CD8-positive, alpha-beta memory T cell (primary cell): ENCODE data around the gene NAT16. TPM values are rescaled to one million over a fixed set of nuclear protein-coding genes. Genes with fewer than 3 reads are reported as not detected.
A peak's percentile ranks its signal among the peaks of the same experiment; 100 is the strongest.

Experiments
- CTCF ChIA-PET: fragments of 350-600 bp; sonication (Branson Sonifier 250); formaldehyde crosslinking; loops from one replicate; lab custom pipeline; 2021; ENCODE audit warnings: antibody characterized with exemption; lab: Charles Lee
- POLR2A ChIA-PET: fragments of 350-600 bp; sonication (Branson Sonifier 250); formaldehyde crosslinking; loops from one replicate; lab custom pipeline; 2021; ENCODE audit warnings: antibody characterized with exemption; lab: Charles Lee
- DNase-seq, 5 donors: peaks; one replicate each; pipeline versions ENCODE4 v3.0.0 to v3.0.0-alpha.2; 2020 to 2022; ENCODE audit warnings: mixed read lengths in 1 of 5
- H3K27ac ChIP-seq: one replicate; pipeline ENCODE4 v1.7.0; 2013; ENCODE audit warnings: low read depth, mild to moderate bottlenecking, low read length, moderate library complexity
- H3K27me3 ChIP-seq: 2 replicates; pipeline ENCODE4 v1.7.0; 2013; ENCODE audit warnings: low read length, mild to moderate bottlenecking; ENCODE audit not compliant: insufficient read depth, poor library complexity, severe bottlenecking
- H3K36me3 ChIP-seq: 2 replicates; pipeline ENCODE4 v1.7.0; 2013; ENCODE audit warnings: mild to moderate bottlenecking, low read length, moderate library complexity; ENCODE audit not compliant: insufficient read depth
- H3K4me1 ChIP-seq: 2 replicates; pipeline ENCODE4 v1.7.0; 2013; ENCODE audit warnings: mild to moderate bottlenecking, low read length, moderate library complexity; ENCODE audit not compliant: insufficient read depth
- H3K4me3 ChIP-seq: 2 replicates; pipeline ENCODE4 v1.7.0; 2013; ENCODE audit warnings: mild to moderate bottlenecking, low read length
- H3K9me3 ChIP-seq: 2 replicates; pipeline ENCODE4 v1.7.0; 2013; ENCODE audit warnings: mild to moderate bottlenecking, low read length
- H3K27ac Mint-ChIP-seq, 8 donors: one replicate each; pipeline ENCODE4 v1.8.0; 2020 to 2021; ENCODE audit warnings: mixed read lengths in 8 of 8, mild to moderate bottlenecking in 6 of 8, inconsistent platforms in 3 of 8, moderate library complexity in 3 of 8
- H3K27me3 Mint-ChIP-seq, 2 donors: one replicate each; pipeline ENCODE4 v1.8.0; 2020 to 2021; ENCODE audit warnings: mixed read lengths in 2 of 2, mild to moderate bottlenecking in 1 of 2, moderate library complexity in 1 of 2
- H3K36me3 Mint-ChIP-seq, 3 donors: one replicate each; pipeline ENCODE4 v1.8.0; 2020 to 2021; ENCODE audit warnings: mixed read lengths in 3 of 3, inconsistent platforms in 1 of 3, mild to moderate bottlenecking in 1 of 3
- H3K4me1 Mint-ChIP-seq, 3 donors: one replicate each; pipeline ENCODE4 v1.8.0; 2020 to 2021; ENCODE audit warnings: mixed read lengths in 3 of 3, inconsistent platforms in 1 of 3, mild to moderate bottlenecking in 1 of 3
- H3K4me3 Mint-ChIP-seq, 7 donors: one replicate each; pipeline ENCODE4 v1.8.0; 2020 to 2021; ENCODE audit warnings: mixed read lengths in 7 of 7, mild to moderate bottlenecking in 6 of 7, moderate library complexity in 4 of 7, inconsistent platforms in 2 of 7
- H3K9me3 Mint-ChIP-seq, 5 donors: one replicate each; pipeline ENCODE4 v1.8.0; 2020 to 2022; ENCODE audit warnings: mixed read lengths in 5 of 5, mild to moderate bottlenecking in 3 of 5, moderate library complexity in 2 of 5, inconsistent platforms in 1 of 5
- polyA plus RNA-seq: library from polyadenylated mRNA; unstranded; fragments of 300-500 nt; fragmentation: Illumina TruSeq; gene quantifications from one replicate; pipeline ENCODE4 v1.2.3, GENCODE V29; 2021
- total RNA-seq, 2 experiments: library from RNA; stranded (reverse); gene quantifications; one replicate each; pipeline ENCODE4 v1.2.3, GENCODE V29; 2021

NAT16 gene
- total and polyA plus RNA-seq, 3 experiments from 2014 or later, result not detected

DNA sequence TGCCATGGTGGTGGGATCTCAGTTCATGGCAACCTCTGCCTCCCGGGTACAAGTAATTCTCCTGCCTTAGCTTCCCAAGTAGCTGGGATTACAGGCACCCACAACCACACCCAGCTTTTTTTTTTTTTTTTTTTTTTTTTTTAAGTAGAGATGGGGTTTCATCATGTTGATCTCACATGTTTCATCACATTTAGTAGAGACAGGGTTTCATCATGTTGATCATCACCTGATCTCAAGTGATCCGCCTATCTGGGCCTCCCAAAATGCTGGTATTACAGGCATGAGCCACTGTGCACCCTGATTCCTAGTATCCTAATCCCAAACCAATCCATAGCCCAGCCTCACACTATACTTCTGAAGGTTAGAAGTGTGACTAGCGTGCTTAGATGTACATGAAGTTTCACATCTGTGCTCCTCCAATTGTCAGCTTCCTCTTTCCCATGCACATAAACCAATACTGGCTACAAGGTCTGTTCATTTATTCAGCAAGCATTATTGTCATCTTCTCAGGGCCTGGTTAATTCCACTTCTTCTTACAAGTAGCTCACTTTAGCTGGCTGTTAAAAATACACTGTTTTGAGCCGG is 6.8 kb upstream of the NAT16 start:
- ChIA-PET CTCF (interaction anchor here (1.2 to 1.5 kb wide), 2 partner anchors 12 to 95 kb away, joined by 3 to 4 read pairs; no protein-coding TSS in a partner anchor), POLR2A (interaction anchor here (0.6 to 0.7 kb wide), 2 partner anchors 9 to 14 kb away, joined by 3 to 9 read pairs; no protein-coding TSS in a partner anchor)
- Mint-ChIP-seq H3K27ac (peak overlapping the region in 1 of 8 donors; percentile 26), H3K4me1 (peaks cover 0 to 5% (median 3%) of the 10 kb centered on the region in 3 donors), H3K36me3 (no peaks in the 10 kb centered on the region), H3K4me3 (no peak overlapping the region), H3K9me3 (no peaks in the 10 kb centered on the region), H3K27me3 (peaks cover 19 to 27% of the 10 kb centered on the region in 2 donors)
- Histone ChIP-seq H3K27ac (no peak overlapping the region), H3K4me3 (no peak overlapping the region), H3K27me3 (peaks cover 1% of the 10 kb centered on the region), H3K9me3 (no peaks in the 10 kb centered on the region), H3K4me1 (no peaks in the 10 kb centered on the region), H3K36me3 (no peaks in the 10 kb centered on the region)
- DNase-seq, result no peak

DNA sequence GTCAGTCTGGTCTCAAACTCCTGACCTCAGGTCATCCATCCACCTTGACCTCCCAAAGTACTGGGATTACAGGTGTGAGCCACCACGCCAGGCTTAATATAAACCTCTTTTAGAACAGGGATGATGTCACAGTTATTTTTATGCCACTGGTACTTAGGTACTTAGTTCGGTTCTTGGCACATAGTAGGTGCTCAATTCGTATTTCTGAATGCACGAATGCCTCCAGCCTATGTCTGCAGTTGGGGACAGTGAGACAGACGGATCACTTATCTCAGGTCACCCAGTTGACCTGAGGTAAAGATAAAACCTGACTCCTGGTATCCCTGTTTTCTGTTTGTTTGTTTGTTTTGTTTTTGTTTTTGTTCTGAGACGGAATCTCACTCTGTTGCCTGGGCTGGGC is 6.1 kb upstream of the NAT16 start:
- Histone ChIP-seq H3K4me3 (no peak overlapping the region), H3K4me1 (no peaks in the 10 kb centered on the region), H3K27ac (no peak overlapping the region), H3K36me3 (no peaks in the 10 kb centered on the region), H3K27me3 (peaks cover 3% of the 10 kb centered on the region), H3K9me3 (no peaks in the 10 kb centered on the region)
- H3K27me3 Mint-ChIP-seq, result peaks cover 20 to 29% of the 10 kb centered on the region in 2 donors
- CTCF ChIA-PET, result interaction anchor here (1.2 to 2.0 kb wide), 3 partner anchors 16 to 96 kb away, joined by 3 to 6 read pairs (median 3); no protein-coding TSS in a partner anchor
- H3K27ac Mint-ChIP-seq, result no peak overlapping the region
- POLR2A ChIA-PET, result interaction anchor here (0.6 kb wide), 2 partner anchors 13 to 16 kb away, joined by 3 to 9 read pairs; no protein-coding TSS in a partner anchor
- H3K4me1 Mint-ChIP-seq, result peaks cover 0 to 5% (median 3%) of the 10 kb centered on the region in 3 donors
- no peak overlapping the region for H3K4me3 Mint-ChIP-seq
- no peaks in the 10 kb centered on the region for H3K36me3 Mint-ChIP-seq
- DNase-seq, result no peak
- no peaks in the 10 kb centered on the region for H3K9me3 Mint-ChIP-seq

DNA sequence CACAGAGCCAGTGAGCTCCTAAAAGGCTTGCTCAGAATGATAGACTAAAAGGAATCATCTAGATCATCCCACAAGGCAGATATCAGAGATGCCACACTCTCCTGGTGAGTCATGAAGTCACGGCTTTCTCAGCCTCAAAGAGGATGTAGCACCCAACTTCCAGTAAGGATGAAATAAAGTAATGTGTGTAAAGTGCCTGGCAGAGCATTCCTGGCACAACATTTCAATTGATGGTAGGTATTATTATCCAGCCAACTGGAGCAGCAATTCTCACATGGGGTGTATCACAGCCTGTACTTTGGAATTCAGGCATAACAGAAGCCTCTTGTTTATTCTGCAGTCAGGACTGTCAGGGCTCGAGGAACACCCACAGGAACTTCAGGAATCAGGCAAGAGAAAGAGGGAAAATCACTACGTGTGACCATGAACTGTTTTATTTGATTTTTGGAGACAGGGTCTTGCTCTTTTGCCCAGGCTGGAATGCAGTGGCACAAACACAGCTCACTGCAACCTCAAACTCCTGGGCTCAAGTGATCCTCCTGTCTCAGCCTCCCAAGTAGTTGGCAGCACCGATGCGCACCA is 5.3 kb upstream of the NAT16 start:
- Mint-ChIP-seq H3K27ac (no peak overlapping the region), H3K4me1 (peaks cover 4 to 8% (median 5%) of the 10 kb centered on the region in 3 donors), H3K27me3 (peaks cover 26 to 37% of the 10 kb centered on the region in 2 donors), H3K36me3 (no peaks in the 10 kb centered on the region), H3K4me3 (no peak overlapping the region), H3K9me3 (no peaks in the 10 kb centered on the region)
- POLR2A ChIA-PET, result interaction anchor here (0.6 kb wide), 1 partner anchor 42 kb away, joined by 3 read pairs; no protein-coding TSS in a partner anchor
- DNase-seq, result no peak
- H3K27me3 ChIP-seq, result peaks cover 8% of the 10 kb centered on the region
- H3K4me1 ChIP-seq, result no peaks in the 10 kb centered on the region
- CTCF ChIA-PET, result interaction anchor here (1.5 to 2.0 kb wide), 3 partner anchors 15 to 59 kb away, joined by 3 to 6 read pairs (median 3); no protein-coding TSS in a partner anchor
- no peaks in the 10 kb centered on the region for H3K9me3 ChIP-seq
- H3K36me3 ChIP-seq, result no peaks in the 10 kb centered on the region
- no peak overlapping the region for H3K4me3 ChIP-seq
- H3K27ac ChIP-seq, result no peak overlapping the region

DNA sequence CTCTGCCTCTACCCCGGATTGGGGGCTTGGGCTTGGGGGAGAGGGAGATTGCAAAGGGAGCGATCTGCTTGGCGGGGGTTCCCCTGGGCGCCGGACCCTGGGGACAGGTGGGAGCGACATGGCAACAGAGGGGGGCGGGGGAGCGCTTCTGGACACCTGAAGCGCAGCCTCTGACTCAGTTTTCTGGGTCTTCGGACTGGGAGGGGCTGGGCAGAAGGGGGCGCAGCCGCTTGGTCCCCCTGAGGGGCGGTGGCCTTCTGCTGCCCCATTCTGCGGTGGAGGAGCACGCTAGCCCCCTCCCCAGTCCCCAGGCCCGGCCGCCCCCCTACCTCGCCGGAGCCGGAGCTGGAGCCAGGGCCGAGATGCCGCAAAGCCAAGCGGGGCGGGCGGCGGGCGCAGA is 380 bp downstream of the NAT16 start:
- Histone ChIP-seq H3K4me3 (no peak overlapping the region), H3K9me3 (no peaks in the 10 kb centered on the region), H3K4me1 (no peaks in the 10 kb centered on the region), H3K27ac (no peak overlapping the region), H3K27me3 (peaks cover 46% of the 10 kb centered on the region), H3K36me3 (no peaks in the 10 kb centered on the region)
- DNase-seq, result no peak
- no peak overlapping the region for H3K27ac Mint-ChIP-seq
- H3K9me3 Mint-ChIP-seq, result no peaks in the 10 kb centered on the region
- H3K4me1 Mint-ChIP-seq, result peaks cover 9 to 15% (median 10%) of the 10 kb centered on the region in 3 donors
- H3K36me3 Mint-ChIP-seq, result no peaks in the 10 kb centered on the region
- ChIA-PET POLR2A (no interaction called here), CTCF (interaction anchor here (1.3 kb wide), 1 partner anchor 13 kb away, joined by 4 read pairs; no protein-coding TSS in a partner anchor)
- peaks cover 65 to 70% of the 10 kb centered on the region in 2 donors for H3K27me3 Mint-ChIP-seq
- H3K4me3 Mint-ChIP-seq, result peak overlapping the region in 1 of 7 donors; percentile 7

DNA sequence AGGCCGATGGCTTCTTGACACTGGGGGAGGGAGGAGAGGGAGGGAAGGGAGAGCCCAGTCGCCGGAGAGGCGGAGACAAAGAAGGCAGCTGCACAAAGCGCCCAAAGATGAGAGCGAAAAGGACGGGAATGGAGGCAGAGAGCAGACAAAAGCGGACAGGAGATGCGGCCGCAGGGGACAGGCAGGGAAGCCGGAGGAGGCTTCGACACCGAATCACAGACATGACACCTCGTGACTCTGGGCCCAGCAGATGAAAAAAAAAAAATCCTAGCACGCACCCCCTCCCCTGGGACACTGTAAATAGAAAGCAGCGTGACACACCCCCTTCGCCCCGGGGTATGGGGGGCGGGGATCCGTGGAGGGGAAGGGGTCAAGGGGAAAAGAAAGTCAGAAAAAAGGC is 976 bp downstream of the NAT16 start:
- Mint-ChIP-seq H3K9me3 (no peaks in the 10 kb centered on the region), H3K4me1 (peaks cover 12 to 20% (median 13%) of the 10 kb centered on the region in 3 donors), H3K27me3 (peaks cover 64 to 73% of the 10 kb centered on the region in 2 donors), H3K36me3 (no peaks in the 10 kb centered on the region), H3K4me3 (peak overlapping the region in 6 of 7 donors; percentile 16 to 60 (median 50)), H3K27ac (no peak overlapping the region)
- POLR2A ChIA-PET, result no interaction called here
- H3K27ac ChIP-seq, result no peak overlapping the region
- no peaks in the 10 kb centered on the region for H3K36me3 ChIP-seq
- H3K4me3 ChIP-seq, result no peak overlapping the region
- DNase-seq, result no peak
- CTCF ChIA-PET, result interaction anchor here (0.8 kb wide), 1 partner anchor 35 kb away, joined by 4 read pairs; no protein-coding TSS in a partner anchor
- H3K9me3 ChIP-seq, result no peaks in the 10 kb centered on the region
- peaks cover 5% of the 10 kb centered on the region for H3K4me1 ChIP-seq
- H3K27me3 ChIP-seq, result peaks cover 52% of the 10 kb centered on the region

DNA sequence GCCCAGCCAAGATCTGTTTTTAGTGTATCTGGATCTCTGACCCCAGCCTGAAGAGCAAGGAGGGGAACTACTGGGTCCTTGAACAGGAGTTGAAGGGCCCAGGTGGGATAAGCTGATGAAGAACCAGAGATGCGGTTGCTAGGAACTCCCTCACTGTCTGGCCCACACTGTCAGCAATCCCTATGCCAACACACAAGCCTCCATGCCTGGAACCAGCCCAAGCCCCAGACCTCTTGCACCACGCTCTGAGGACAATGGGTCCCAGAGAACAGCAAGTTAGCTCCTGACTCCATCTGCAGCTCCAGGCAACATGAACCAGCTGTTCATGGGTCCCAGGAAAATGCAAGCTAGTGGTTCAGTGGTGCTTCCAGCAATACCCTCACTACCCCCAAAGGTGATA is 2.4 kb downstream of the NAT16 start:
- Histone ChIP-seq H3K36me3 (no peaks in the 10 kb centered on the region), H3K9me3 (no peaks in the 10 kb centered on the region), H3K27ac (no peak overlapping the region), H3K27me3 (peaks cover 66% of the 10 kb centered on the region), H3K4me3 (no peak overlapping the region), H3K4me1 (peaks cover 20% of the 10 kb centered on the region)
- ChIA-PET POLR2A (no interaction called here), CTCF (interaction anchor here (0.8 to 1.0 kb wide), 2 partner anchors 14 to 33 kb away, joined by 3 to 4 read pairs; no protein-coding TSS in a partner anchor)
- Mint-ChIP-seq H3K27me3 (peaks cover 75 to 83% of the 10 kb centered on the region in 2 donors), H3K27ac (no peak overlapping the region), H3K4me3 (no peak overlapping the region), H3K4me1 (peaks cover 16 to 35% (median 20%) of the 10 kb centered on the region in 3 donors), H3K36me3 (no peaks in the 10 kb centered on the region), H3K9me3 (peaks cover 0 to 3% (median 0%) of the 10 kb centered on the region in 5 donors)
- no peak for DNase-seq

DNA sequence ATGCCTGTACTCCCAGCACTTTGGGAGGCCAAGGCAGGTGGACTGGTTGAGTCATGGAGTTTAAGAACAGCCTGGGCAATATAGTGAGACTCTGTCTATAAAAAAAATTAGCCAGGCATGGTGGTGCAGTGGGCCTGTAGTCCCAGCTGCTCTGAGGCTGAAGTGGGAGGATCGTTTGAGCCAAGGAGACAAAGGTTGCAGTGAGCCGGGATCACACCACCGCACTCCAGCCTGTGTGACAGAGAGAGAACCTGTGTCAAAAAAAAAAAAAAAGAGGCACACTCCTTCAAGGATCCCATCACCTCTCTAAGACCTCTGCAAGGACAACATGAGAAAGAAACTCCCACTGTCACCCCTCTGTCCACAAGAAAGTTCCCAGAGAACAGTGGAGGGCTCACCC is 4.4 kb downstream of the NAT16 start:
- Histone ChIP-seq H3K4me1 (peaks cover 40% of the 10 kb centered on the region), H3K36me3 (no peaks in the 10 kb centered on the region), H3K27ac (no peak overlapping the region), H3K9me3 (no peaks in the 10 kb centered on the region), H3K27me3 (peaks cover 80% of the 10 kb centered on the region), H3K4me3 (no peak overlapping the region)
- H3K27me3 Mint-ChIP-seq, result peaks cover 76 to 85% of the 10 kb centered on the region in 2 donors
- H3K4me3 Mint-ChIP-seq, result no peak overlapping the region
- peaks cover 0 to 3% (median 0%) of the 10 kb centered on the region in 5 donors for H3K9me3 Mint-ChIP-seq
- H3K36me3 Mint-ChIP-seq, result no peaks in the 10 kb centered on the region
- H3K4me1 Mint-ChIP-seq, result peaks cover 24 to 45% (median 31%) of the 10 kb centered on the region in 3 donors
- peak overlapping the region in 1 of 8 donors; percentile 64 for H3K27ac Mint-ChIP-seq
- ChIA-PET CTCF (interaction anchor here (0.9 to 2.9 kb wide), 4 partner anchors 11 to 32 kb away, joined by 3 to 14 read pairs (median 6); no protein-coding TSS in a partner anchor), POLR2A (no interaction called here)
- DNase-seq, result no peak
